Measurements from ENCODE around the gene SLC39A11.
A peak's percentile ranks its signal among the peaks of the same experiment; 100 is the strongest.

SLC39A11 gene

GRCh38 chr17:72684405-72685020 lies 408.0 kb downstream of the SLC39A11 start:
- in situ Hi-C loops (cut with HindIII; ENCODE audit: low pct_ligation_motif_present, low sequenced_read_pairs), result no loop called here
- H3K4me3 ChIP-seq (ENCODE audit: low read depth, low read length), result no peak overlapping the region
- no peak for TF ChIP-seq CTCF (IDR thresholded peaks at IDR 0.05; ENCODE audit: low read depth, low read length, missing control alignments)
- no peak for DNase-seq
- peak overlapping the region; percentile 91 for H3K27ac ChIP-seq
- H3K36me3 ChIP-seq (replicated peaks), result no peaks in the 10 kb centered on the region
- H3K27me3 ChIP-seq (replicated peaks), result no peaks in the 10 kb centered on the region

- in situ Hi-C loops (cut with HindIII; ENCODE audit: low pct_ligation_motif_present, low sequenced_read_pairs), result no loop called here
- no peak overlapping the region for H3K4me3 ChIP-seq (ENCODE audit: low read depth, low read length)
- TF ChIP-seq CTCF (IDR thresholded peaks at IDR 0.05; ENCODE audit: low read depth, low read length, missing control alignments), result no peak
- H3K27me3 ChIP-seq (replicated peaks), result no peaks in the 10 kb centered on the region
- H3K36me3 ChIP-seq (replicated peaks), result no peaks in the 10 kb centered on the region
- DNase-seq, result peak; percentile 91
- H3K27ac ChIP-seq, result peak overlapping the region; percentile 91
Observed at GRCh38 chr17:72683506-72684404, 408.7 kb downstream of the SLC39A11 start.

GRCh38 chr17:72682605-72683004 lies 409.9 kb downstream of the SLC39A11 start:
- TF ChIP-seq CTCF (IDR thresholded peaks at IDR 0.05; ENCODE audit: low read depth, low read length, missing control alignments), result no peak
- Histone ChIP-seq H3K4me3 (ENCODE audit: low read depth, low read length) (no peak overlapping the region), H3K27me3 (replicated peaks) (no peaks in the 10 kb centered on the region), H3K27ac (peak overlapping the region; percentile 91), H3K36me3 (replicated peaks) (no peaks in the 10 kb centered on the region)
- DNase-seq, result peak; percentile 84
- in situ Hi-C loops (cut with HindIII; ENCODE audit: low pct_ligation_motif_present, low sequenced_read_pairs), result no loop called here

GRCh38 chr17:72681844-72682243 lies 410.6 kb downstream of the SLC39A11 start:
- no peaks in the 10 kb centered on the region for H3K27me3 ChIP-seq (replicated peaks)
- H3K4me3 ChIP-seq (ENCODE audit: low read depth, low read length), result no peak overlapping the region
- no peak for TF ChIP-seq CTCF (IDR thresholded peaks at IDR 0.05; ENCODE audit: low read depth, low read length, missing control alignments)
- H3K36me3 ChIP-seq (replicated peaks), result no peaks in the 10 kb centered on the region
- DNase-seq, result no peak
- in situ Hi-C loops (cut with HindIII; ENCODE audit: low pct_ligation_motif_present, low sequenced_read_pairs), result no loop called here
- peak overlapping the region; percentile 91 for H3K27ac ChIP-seq

- H3K4me3 ChIP-seq (ENCODE audit: low read depth, low read length), result no peak overlapping the region
- in situ Hi-C loops (cut with HindIII; ENCODE audit: low pct_ligation_motif_present, low sequenced_read_pairs), result no loop called here
- no peaks in the 10 kb centered on the region for H3K36me3 ChIP-seq (replicated peaks)
- no peaks in the 10 kb centered on the region for H3K27me3 ChIP-seq (replicated peaks)
- no peak for TF ChIP-seq CTCF (IDR thresholded peaks at IDR 0.05; ENCODE audit: low read depth, low read length, missing control alignments)
- H3K27ac ChIP-seq, result peak overlapping the region; percentile 79
- DNase-seq, result peak; percentile 85
Observed at GRCh38 chr17:72677714-72678390, 414.6 kb downstream of the SLC39A11 start.
